ENCODE results near the gene SNCAIP. TPM values are rescaled to one million over a fixed set of nuclear protein-coding genes. Genes with fewer than 3 reads are reported as not detected.

The SNCAIP gene
- total RNA-seq, 4 donors from 2014 or later, result 0.57 to 12.4 (median 1.7) TPM

GRCh38 chr5:122322801-122323548 lies 10.9 kb downstream of the SNCAIP start:
- no peaks in the 10 kb centered on the region for H3K27me3 ChIP-seq
- H3K9me3 ChIP-seq, result no peaks in the 10 kb centered on the region
- no peak overlapping the region for H3K4me3 ChIP-seq
- no peak for DNase-seq
- no peaks in the 10 kb centered on the region for H3K36me3 ChIP-seq
- H3K27ac ChIP-seq, result no peak overlapping the region
- H3K4me1 ChIP-seq, result no peaks in the 10 kb centered on the region
- TF ChIP-seq CTCF (IDR thresholded peaks at IDR 0.05), result no peak
- TF ChIP-seq POLR2A (IDR thresholded peaks at IDR 0.05), result no peak

- no peaks in the 10 kb centered on the region for H3K36me3 ChIP-seq
- no peaks in the 10 kb centered on the region for H3K4me1 ChIP-seq
- no peaks in the 10 kb centered on the region for H3K27me3 ChIP-seq
- H3K27ac ChIP-seq, result no peak overlapping the region
- H3K9me3 ChIP-seq, result no peaks in the 10 kb centered on the region
- TF ChIP-seq CTCF (IDR thresholded peaks at IDR 0.05) (no peak), POLR2A (IDR thresholded peaks at IDR 0.05) (no peak)
- H3K4me3 ChIP-seq, result no peak overlapping the region
- DNase-seq, result no peak
These were observed 11.7 kb downstream of the SNCAIP start for GRCh38 chr5:122323738-122324137.

- Histone ChIP-seq H3K9me3 (no peaks in the 10 kb centered on the region), H3K36me3 (no peaks in the 10 kb centered on the region), H3K27me3 (no peaks in the 10 kb centered on the region), H3K4me1 (no peaks in the 10 kb centered on the region), H3K4me3 (no peak overlapping the region), H3K27ac (no peak overlapping the region)
- no peak for DNase-seq
- TF ChIP-seq CTCF (IDR thresholded peaks at IDR 0.05) (no peak), POLR2A (IDR thresholded peaks at IDR 0.05) (no peak)
These were observed 15.1 kb downstream of the SNCAIP start for GRCh38 chr5:122327110-122327509.

- TF ChIP-seq CTCF (IDR thresholded peaks at IDR 0.05), result no peak
- Histone ChIP-seq H3K9me3 (no peaks in the 10 kb centered on the region), H3K27ac (no peak overlapping the region), H3K36me3 (no peaks in the 10 kb centered on the region), H3K4me3 (no peak overlapping the region), H3K27me3 (no peaks in the 10 kb centered on the region), H3K4me1 (no peaks in the 10 kb centered on the region)
- DNase-seq, result no peak
These were observed 18.8 kb downstream of the SNCAIP start for GRCh38 chr5:122330881-122331280.

- H3K27ac ChIP-seq, result no peak overlapping the region
- H3K36me3 ChIP-seq, result no peaks in the 10 kb centered on the region
- no peaks in the 10 kb centered on the region for H3K27me3 ChIP-seq
- H3K4me3 ChIP-seq, result no peak overlapping the region
- no peaks in the 10 kb centered on the region for H3K4me1 ChIP-seq
- TF ChIP-seq CTCF (IDR thresholded peaks at IDR 0.05) (no peak), POLR2A (IDR thresholded peaks at IDR 0.05) (no peak)
- no peaks in the 10 kb centered on the region for H3K9me3 ChIP-seq
- DNase-seq, result no peak
These were observed 20.8 kb downstream of the SNCAIP start for GRCh38 chr5:122332599-122333555.
